GM12872 (cell line): ENCODE data around the gene FOXC2.

ENCODE experiments used
- CTCF ChIP-seq: IDR thresholded peaks from 3 replicates; pipeline ENCODE4 v1.5.1; 2011; ENCODE audit warnings: low read depth, mild to moderate bottlenecking, low read length, moderate library complexity; ENCODE audit not compliant: insufficient read depth

Gene FOXC2

GRCh38 chr16:86559802-86560305 lies 6.8 kb upstream of the FOXC2 start:
- no peak for TF ChIP-seq CTCF

- TF ChIP-seq CTCF: no peak
Measured at GRCh38 chr16:86562356-86562755, 4.3 kb upstream of the FOXC2 start.

- TF ChIP-seq CTCF: peak; percentile 99
Measured at GRCh38 chr16:86563469-86564345, 2.9 kb upstream of the FOXC2 start.

GRCh38 chr16:86565181-86565631 lies 1.4 kb upstream of the FOXC2 start:
- no peak for TF ChIP-seq CTCF

GRCh38 chr16:86565644-86566511 lies 751 bp upstream of the FOXC2 start:
- no peak for TF ChIP-seq CTCF

- no peak for TF ChIP-seq CTCF
Measured at GRCh38 chr16:86566966-86567700, 504 bp downstream of the FOXC2 start.
